GM19023 (cell line): ENCODE data around the gene NKIRAS2.

Experiments
- ATAC-seq: cut with Tn5 transposase; IDR thresholded peaks from one replicate; pipeline ENCODE4 v1.9.1; 2021; ENCODE audit warnings: mild to moderate bottlenecking, moderate library complexity; ENCODE audit not compliant: unreplicated experiment

NKIRAS2 gene

DNA sequence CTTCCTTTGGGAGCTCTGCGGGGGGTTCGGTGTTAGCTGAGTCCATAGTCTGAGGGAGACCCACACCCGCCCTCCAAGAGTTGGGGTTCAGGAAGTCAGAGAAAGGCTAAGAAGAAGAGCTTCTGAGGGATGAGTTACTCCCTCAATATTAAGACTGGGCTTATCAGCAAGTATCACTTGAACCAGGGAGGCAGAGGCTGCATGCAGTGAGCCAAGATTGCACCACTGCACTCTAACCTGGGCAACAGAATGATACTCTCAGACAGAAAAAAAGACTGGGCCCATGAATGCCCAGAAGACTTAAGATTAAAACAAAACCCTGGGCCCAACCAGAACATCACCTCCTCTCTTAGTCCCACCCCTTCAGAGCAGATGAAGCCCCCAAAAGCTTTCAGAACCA lies 6.0 kb downstream of the NKIRAS2 start:
- no peak for ATAC-seq

GRCh38 chr17:42026857-42027589 lies 7.1 kb downstream of the NKIRAS2 start:
- ATAC-seq = no peak

DNA sequence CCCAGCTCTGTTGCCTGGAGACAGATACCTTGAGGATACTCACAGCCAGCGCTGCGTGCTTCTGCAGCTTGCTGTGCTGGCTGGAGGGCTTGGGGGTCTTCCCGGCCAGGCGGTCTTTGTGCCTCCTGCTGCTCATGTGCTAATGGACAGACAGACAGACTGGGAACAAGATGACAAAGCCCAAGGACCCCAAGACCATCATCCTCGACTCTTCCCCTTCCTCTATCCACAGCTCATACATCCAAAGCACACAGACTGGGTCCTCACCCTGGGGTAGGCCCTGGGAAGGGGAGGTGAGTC lies 7.7 kb downstream of the NKIRAS2 start:
- no peak for ATAC-seq

DNA sequence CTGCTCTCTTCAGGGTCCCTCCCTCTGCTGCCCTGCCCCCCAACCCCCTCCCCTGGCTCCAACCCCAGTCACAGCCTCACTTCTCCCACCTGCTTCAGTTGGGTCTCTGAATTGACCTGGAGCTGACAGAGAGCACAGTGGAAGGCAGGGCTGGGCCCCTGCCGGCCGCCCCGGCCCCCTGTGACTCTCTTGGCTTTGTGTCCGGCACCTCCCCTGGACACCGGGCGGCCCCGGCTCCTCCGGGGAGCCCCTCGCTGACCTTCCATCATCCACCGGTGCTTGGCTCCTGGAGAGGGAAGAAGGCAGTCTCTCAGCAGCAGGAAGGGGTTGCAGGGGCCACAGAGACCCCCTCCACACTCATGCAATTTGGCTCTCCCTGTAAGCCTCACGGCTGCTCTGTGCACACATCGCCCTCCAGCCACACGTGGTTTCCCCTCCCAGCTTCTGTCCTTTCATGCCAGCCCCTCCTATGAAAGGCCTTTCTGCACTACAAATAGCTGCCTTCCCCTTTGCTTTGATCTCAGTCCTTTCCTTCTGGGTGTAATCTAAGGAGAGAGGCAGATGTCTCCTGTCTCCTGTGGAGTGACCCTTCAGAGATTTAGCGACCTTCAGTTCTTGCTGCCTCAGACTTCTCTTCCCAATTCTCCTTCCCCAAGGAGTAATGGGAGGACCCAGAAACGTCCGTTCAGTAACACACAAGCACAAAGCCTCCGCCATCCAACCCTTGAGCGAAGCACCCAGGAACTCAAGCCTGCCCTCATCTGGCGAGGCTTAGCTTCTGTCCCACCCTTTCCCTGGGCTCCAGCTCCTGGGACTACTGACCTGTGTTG lies 8.3 kb downstream of the NKIRAS2 start:
- no peak for ATAC-seq

DNA sequence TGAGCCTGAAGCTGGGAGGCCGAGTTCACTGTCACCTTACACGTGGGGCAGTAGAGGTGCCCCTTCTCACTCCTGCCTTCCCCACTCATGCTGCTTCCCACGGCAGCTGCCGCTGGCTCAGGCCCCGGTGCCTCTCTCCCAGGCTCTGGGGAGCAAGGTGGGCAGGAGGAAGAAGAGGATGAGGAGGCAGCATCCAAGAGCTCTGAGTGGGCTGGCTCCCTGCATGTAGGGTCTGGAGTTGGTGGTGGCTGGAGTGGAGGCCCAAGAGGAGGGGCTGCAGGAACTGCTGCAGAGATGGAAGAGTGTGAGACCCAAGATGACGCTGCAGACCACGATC lies 8.9 kb downstream of the NKIRAS2 start:
- no peak for ATAC-seq

DNA sequence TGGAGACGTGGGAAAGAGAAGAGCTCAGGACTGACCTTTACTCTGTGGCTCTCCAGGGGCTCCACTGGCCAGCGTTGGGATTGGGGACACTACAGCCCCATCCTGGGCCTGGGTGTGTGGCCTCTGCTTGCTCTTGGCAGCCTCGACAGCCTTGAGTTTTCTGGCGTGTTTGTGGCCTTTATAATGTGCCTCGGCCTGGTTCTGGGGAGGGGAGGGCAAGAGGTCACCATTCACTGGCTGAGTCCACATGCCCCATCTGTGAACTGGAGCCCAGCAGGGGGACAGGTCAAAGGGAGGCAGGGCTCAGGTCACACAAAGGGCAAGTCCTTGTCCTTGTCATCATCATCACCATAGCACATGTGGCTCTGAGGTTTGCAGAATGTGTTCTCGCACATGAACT lies 11.7 kb downstream of the NKIRAS2 start:
- no peak for ATAC-seq

- ATAC-seq = no peak
Observed at GRCh38 chr17:42034059-42034458, 14.2 kb downstream of the NKIRAS2 start.

DNA sequence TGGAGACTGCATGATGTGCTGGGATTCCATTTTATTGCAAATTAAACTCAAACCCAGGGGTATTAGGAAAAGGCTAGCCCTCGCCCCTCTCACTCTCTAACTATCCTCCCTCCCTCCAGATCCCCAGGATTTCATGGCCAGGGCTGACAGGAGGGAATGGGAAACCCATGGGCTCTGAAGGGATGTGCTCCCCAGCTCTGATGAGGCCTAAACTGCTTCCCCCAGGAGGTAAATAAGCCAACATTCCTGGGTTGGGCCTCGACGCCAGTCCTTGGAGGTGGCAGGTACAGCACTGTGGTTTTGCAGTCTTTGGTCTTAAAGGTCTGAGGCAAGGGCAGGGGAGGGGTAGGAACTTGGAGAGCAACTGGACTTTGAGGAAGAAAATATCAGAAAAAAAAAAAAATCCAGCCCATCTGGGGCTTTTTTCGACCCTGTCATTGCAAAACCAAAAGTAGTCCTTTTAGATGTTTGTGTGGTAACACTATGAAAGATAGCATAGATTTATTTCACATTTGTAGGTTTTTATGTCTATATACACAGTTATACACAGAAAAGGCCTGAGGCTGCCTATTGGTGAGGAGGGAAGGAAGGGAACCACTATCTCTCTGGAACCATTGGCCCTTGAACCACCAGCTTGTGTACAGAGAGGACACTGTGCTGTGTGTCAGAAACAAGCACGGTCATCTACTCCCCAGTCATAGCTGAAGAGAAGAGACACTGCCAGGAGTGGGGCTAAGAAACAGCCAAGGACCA lies 18.5 kb downstream of the NKIRAS2 start:
- no peak for ATAC-seq

DNA sequence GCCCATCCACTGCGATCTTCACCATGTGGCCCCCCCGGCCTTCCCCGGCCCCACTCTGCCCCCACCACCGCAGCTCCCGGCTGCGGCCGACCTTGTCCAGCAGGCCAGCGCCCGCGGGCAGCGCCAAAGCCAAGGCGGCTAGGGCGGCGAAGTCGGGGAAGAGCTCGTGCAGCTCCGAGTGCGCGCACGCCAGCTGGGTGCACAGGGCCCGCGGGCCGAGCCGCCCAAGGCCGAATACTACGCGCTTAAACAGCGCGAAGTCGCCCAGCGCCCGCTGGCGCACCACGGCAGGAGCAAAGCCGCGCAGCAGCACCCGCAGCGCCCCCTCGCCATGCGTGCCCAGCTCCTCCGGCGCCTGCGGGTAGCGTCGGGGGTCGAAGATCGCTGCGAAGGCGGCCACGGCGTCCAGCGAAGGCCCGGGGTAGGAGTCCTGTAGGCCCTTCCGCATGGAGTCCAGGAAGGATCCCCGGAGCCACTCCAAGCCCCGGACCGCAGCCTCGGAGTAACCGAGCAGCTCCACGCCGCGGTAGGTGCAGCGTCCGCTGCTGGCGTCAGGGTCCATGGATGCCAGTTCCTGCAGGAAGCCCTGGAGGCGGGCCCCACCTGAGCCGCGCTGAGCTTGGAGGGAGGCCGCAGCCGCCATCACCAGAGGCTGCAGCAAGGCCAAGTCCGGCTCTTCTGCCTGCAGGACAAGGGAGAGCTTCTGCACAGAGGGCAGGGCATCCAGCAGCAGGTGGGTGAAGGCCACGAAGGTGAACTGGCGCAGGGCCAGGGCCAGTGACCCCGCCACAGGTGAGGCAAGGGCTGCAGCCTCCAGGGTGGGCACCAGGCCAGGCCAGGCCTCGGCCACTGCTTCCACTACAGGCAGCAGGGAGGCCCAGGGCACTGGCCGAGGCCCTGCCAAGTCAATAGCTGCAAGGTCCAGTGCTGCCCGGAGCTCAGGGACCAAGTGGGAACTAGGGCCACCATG lies 20.2 kb downstream of the NKIRAS2 start:
- no peak for ATAC-seq

DNA sequence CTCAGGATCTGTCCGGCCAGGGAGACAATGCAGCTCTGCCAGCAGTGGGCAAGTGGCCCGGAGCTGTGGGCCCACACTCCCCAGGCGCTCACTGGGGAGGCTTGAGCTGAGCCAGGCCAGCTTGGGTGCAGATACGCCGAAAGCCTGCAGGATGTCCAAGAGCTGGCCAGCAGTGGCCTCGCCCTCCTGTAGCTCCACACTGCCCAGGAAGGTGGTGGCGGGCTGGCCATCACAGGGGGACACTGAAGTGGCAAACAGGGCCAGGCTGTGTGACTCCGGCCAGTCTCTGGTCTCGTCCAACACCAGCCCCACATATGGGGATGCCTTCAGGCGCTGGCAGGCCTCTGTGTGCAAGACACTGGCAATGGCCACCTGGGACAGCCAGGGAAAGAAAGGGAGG lies 20.9 kb downstream of the NKIRAS2 start:
- no peak for ATAC-seq

DNA sequence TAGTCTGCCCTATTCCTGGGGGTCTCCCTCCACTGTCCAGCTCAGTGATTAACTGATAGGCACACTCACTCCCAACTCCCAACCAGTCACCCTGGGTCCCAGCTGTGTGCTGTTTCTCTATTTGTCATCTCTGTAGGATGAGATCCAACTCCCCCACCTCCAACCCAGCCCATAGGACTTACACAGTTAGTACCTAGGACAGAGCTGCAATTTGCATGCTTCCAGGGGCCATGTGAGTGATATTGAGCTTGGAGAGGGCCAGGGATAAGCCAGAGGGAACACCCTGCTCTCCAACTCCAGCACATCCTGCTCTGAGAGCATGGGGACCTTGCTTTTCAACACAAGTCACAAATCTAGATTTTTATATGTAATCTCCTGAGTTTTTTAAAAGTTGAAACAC lies 21.7 kb downstream of the NKIRAS2 start:
- ATAC-seq = no peak

GRCh38 chr17:42042598-42043319 lies 22.9 kb downstream of the NKIRAS2 start:
- no peak for ATAC-seq

- no peak for ATAC-seq
Observed at GRCh38 chr17:42045719-42046118, 25.8 kb downstream of the NKIRAS2 start.

- no peak for ATAC-seq
Observed at GRCh38 chr17:42047343-42047742, 27.5 kb downstream of the NKIRAS2 start.

DNA sequence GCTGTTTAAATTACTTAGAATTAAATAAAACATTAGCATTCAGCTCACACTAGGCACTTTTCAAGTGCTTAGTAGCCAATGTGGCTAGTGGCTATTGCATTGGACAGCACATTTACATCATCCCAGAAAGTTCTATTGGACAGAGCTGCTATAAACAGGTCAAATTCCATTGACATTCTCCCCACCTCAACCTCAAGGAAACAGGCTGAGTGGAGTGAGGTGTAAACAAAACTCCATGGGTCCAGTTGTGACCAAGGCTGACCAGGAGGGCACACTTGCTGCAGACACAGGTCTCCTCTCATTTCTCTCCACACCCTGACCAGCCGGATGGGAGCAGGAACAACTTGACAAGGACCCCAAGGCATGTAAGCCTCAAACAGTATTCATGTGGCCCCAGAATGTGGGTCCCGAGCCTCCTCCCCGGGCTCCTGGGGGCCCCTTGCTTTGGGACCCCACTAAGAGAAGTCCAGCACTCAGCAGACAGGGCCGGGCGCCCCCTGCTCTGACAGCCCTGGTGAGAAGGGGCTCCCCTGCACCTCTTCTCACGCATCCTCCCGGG lies 30.0 kb downstream of the NKIRAS2 start:
- no peak for ATAC-seq

- ATAC-seq = no peak
Observed at GRCh38 chr17:42050393-42051012, 30.6 kb downstream of the NKIRAS2 start, which contains the start of gene C17orf113. TSS of gene C17orf113 (minus strand) at chr17:42050601. CDS start at chr17:42043376, 7,225 bp downstream.

DNA sequence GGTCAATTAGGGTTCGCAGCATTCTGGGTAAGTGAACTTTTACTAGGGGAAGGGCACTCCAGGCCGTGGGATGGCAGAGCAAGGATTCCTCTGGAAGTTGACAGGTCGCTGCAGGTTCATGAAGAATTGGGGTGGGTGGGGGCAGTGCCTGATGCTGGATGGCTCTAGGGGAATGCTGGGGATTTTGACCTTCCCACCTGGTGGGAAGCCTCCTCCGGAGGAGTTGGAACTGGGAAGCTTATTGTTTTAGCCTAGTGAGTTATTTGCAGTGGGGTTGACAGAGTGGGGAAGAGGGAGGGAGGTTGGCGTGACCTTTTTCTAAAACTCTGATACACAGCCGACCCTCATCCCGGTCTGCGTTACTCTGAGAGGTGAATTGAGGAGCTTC lies 31.1 kb downstream of the NKIRAS2 start:
- no peak for ATAC-seq

DNA sequence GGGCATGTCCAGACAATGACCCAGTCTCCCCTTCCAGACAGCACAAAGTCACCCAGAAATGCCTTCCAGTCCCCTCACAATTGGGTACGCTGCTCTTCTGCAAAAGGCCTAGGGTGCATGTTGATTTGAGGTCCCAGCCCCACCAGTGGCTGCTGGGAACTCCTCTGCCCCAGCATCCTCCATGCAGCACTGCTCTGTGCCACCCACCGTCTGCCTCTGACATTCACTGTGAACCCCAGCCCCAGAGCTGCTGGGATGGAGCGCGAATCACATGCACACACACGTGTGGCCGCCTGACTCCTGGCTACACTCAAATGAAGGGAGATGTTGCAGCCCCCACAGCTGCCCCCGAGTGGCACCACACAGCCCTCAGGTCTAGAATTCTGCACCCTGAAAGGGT lies 31.8 kb downstream of the NKIRAS2 start:
- ATAC-seq = no peak

DNA sequence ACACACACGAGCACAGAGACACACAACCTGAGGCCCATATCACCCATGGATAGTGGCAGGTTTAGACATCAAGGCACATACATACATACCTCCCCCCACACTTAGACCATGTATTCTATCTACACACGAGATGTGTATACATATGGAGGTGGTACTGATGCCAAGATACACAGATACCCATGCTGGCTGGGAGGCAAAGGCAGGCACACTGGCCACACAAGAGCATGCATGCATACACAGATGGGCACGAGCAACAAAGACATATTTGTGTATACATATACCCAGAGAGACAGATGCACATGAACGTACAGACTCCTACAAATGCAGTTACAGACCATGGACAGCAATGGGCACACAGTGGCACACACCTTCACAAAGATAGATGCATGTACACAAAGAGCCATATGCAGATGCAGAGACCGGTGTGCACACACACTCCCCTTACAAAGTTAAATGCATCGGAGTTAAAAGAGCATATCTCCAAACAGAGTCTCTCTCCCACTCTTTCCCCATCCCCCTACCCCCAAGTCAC lies 32.5 kb downstream of the NKIRAS2 start:
- no peak for ATAC-seq
